Measurements from ENCODE around the gene DRAXIN. TPM values are rescaled to one million over a fixed set of nuclear protein-coding genes. Genes with fewer than 3 reads are reported as not detected.

Gene DRAXIN
- total and polyA plus RNA-seq, 2 donors (not counting 3 experiments of a cell fraction or from before 2014, with no cell fraction given), result 0.44 to 3.2 TPM

- Histone ChIP-seq H3K36me3 (ENCODE audit: control insufficient read depth in 2 of 2, extremely low read depth in 1 of 2, insufficient read depth in 2 of 2, low read length in 2 of 2) (peaks cover 0 to 14% of the 10 kb centered on the region in 2 experiments), H3K4me1 (ENCODE audit: control insufficient read depth, extremely low read depth, insufficient read depth, low read length) (peaks cover 7% of the 10 kb centered on the region), H3K9me1 (replicated peaks; ENCODE audit: control insufficient read depth, extremely low read depth, insufficient read depth, low read length) (no peaks in the 10 kb centered on the region), H3K9ac (replicated peaks; ENCODE audit: extremely low read depth, insufficient read depth, low read length) (no peak overlapping the region), H3K4me3 (replicated peaks in 1 of 3; ENCODE audit: insufficient read depth in 1 of 3, low read depth in 1 of 3, low read length in 3 of 3) (no peak overlapping the region), H3K4me2 (ENCODE audit: insufficient read depth, low read length) (no peak overlapping the region), H4K20me1 (replicated peaks; ENCODE audit: control insufficient read depth, extremely low read depth, insufficient read depth, low read length) (no peaks in the 10 kb centered on the region), H3K27me3 (ENCODE audit: control insufficient read depth in 2 of 2, insufficient read depth in 2 of 2, low read length in 2 of 2) (peaks cover 3 to 6% of the 10 kb centered on the region in 2 experiments), H3K27ac (ENCODE audit: insufficient read depth, low read depth, low read length) (no peak overlapping the region), H3K79me2 (ENCODE audit: control insufficient read depth, insufficient read depth, low read length) (no peaks in the 10 kb centered on the region), H2AFZ (ENCODE audit: low read depth, low read length) (no peak overlapping the region), H3K9me3 (replicated peaks; ENCODE audit: control insufficient read depth, insufficient read depth, low read length) (no peaks in the 10 kb centered on the region)
- FAIRE-seq, result no peak
- TF ChIP-seq POLR2AphosphoS5 (IDR thresholded peaks at IDR 0.05; ENCODE audit: insufficient read depth, low read depth, low read length) (no peak), JUN (IDR thresholded peaks at IDR 0.05; ENCODE audit: borderline replicate concordance, insufficient read depth, insufficient read length, low read depth) (no peak), GATA2 (IDR thresholded peaks at IDR 0.05; ENCODE audit: insufficient read depth, insufficient read length, low read depth, low read length) (no peak), MYC (IDR thresholded peaks at IDR 0.05; ENCODE audit: low read depth, low read length) (no peak), POLR2A (IDR thresholded peaks at IDR 0.05; ENCODE audit: low read depth, low read length) (no peak), FOS (IDR thresholded peaks at IDR 0.05; ENCODE audit: borderline replicate concordance, insufficient read depth, low read length) (no peak), MAX (IDR thresholded peaks at IDR 0.05; ENCODE audit: insufficient read depth, insufficient read length) (no peak), CTCF (IDR thresholded peaks at IDR 0.05; ENCODE audit: extremely low read depth in 1 of 2, insufficient read depth in 1 of 2, low read depth in 1 of 2, low read length in 2 of 2) (no peak), EZH2 (IDR thresholded peaks at IDR 0.05; ENCODE audit: borderline replicate concordance, low read depth, low read length, severe bottlenecking) (no peak)
- DNase-seq (ENCODE audit: low read depth, low spot score), result no peak
- dilution Hi-C loops (cut with MboI; ENCODE audit: extremely low pct_ligation_motif_present, low sequenced_read_pairs) (no loop called here), intact Hi-C loops (cut with micrococcal nuclease) (no loop called here)
- BruUV-seq (replicated peaks), result no TSS peak
- ChIA-PET CTCF (interaction anchor here (1.0 kb wide), 1 partner anchor 28 kb away, joined by 5 read pairs; no protein-coding TSS in a partner anchor), POLR2A (no interaction called here)
Observed at GRCh38 chr1:11678442-11678841, 13.1 kb upstream of the DRAXIN start.
